ENCODE data around the gene GFY.

GFY gene

DNA sequence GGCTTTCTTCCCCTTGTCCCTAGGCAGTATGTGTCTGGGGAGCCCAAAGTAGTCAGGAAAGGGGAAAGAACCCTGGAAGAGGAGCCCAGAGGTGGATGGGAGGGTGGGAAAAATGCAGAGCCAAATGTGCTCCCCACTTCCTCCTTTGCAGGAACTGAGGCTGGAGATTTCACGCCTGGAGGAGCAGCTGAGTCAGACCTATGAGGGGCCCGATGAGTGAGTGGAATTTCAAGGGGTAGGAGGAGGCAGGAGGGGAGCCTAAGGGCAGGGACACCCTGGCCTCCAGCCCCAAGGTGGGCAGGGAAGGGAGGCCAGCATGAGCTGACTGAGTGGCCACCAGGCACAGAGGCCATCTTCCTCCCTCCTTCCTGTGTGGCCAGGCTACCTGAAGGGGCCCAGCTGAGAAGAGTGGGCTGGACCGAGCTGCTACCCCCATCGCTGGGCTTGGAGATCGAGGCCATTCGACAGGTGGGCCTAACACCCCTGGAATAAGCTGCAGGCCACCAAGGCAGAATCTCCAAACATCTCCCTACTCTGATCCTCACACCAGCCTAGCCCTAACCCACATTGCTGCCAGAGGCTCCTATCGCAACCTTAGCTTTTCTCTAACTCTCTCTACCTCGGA is 16.3 kb upstream of the GFY start:
- DNase-seq: no peak

GRCh38 chr19:49409441-49410029 is 15.7 kb upstream of the GFY start:
- no peak for DNase-seq

DNA sequence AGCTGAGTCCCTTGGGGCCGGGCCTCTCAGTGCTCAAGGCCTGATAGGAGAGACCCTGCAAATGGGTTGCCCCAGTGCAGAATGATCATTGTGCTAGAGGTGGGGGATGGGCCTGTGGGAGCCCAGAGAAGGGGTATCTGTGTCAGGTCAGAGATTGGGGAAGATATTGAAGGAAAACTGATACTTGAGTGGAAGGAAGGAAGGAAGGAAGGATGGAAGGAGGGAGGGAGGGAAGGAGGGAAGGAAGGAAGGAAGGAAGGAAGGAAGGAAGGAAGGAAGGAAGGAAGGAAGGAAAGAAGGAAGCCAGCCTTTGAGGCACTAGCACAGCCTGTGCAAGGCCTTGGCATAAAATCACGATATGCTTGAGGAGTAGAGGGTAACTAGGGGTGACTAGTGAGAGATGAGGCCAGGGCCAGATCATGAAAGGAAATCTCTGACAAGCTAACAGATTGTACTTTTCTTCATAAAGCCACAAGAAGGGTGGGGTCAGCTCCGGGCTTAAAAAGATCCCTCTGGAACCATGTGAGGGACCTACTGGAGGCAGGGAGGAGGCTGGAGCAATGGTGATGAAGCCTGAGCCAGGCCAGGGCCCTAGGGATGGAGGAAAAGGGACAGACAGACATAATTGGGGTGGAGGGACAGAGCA is 13.4 kb upstream of the GFY start:
- DNase-seq: no peak

DNA sequence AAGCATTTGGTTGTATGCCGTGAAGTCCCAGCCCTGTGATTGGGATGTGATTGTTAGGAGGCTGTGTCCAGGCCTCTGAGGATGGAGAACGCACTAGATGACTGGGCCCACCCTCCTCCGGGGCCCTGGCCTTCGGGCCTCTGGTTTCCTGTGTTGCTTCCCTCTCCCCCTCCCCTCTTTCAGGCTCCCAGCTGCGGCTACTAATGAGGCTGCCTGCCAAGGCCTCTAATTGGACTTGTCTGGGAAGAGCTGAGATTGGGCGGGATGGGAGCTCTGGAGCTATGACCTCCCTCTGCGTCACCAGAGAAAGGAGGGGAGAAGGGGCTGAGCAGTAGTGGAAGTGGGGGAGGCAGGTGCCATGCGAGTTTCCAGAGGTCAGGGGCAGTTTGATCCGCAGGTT is 11.8 kb upstream of the GFY start:
- no peak for DNase-seq

DNA sequence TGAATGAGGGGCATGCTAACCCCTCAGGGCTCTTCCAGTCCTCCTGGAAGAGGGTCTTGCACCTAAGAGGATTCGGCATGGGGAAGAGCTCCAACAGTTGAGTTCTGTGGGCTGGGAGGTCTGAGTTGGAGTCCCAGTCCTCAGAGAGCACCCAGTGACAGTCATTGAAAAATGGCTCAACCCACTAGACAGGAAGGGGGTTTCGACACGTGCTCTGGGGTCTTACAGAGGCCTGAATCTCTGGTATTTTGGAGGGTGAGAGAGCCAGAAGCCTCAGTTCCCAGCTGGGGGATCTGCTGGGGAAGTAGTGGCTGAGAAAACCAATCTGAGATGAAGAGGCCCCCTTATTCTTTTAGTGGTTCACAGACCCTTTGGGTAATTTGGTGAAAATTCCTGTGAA is 10.9 kb upstream of the GFY start:
- no peak for DNase-seq

GRCh38 chr19:49415102-49415809 is 9.9 kb upstream of the GFY start:
- DNase-seq: no peak

- no peak for DNase-seq
Observed at GRCh38 chr19:49415810-49416200, 9.4 kb upstream of the GFY start.

GRCh38 chr19:49417088-49417487 is 8.1 kb upstream of the GFY start:
- DNase-seq: no peak

- no peak for DNase-seq
Observed at GRCh38 chr19:49418511-49418910, 6.7 kb upstream of the GFY start.

DNA sequence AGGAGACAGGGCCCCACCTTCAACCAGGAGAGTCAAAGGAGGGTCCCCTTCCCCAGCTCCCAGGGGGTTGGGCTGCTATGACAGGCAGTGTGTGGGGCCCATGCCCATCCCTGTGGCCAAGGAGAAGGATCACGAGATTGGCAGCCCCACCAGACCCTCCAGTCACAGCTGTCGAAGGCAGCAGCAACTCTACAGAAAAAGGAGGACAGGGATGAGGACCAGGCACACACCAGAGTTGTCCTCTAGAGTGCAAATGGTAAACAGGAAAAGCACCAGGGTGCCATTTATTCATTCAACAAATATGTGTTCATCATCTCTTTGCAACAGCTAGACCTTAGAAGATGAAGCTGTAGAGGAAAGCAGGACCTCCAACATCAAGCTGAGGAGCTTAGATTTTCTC is 6.0 kb upstream of the GFY start:
- DNase-seq: no peak

GRCh38 chr19:49420227-49420626 is 5.0 kb upstream of the GFY start:
- DNase-seq: no peak

DNA sequence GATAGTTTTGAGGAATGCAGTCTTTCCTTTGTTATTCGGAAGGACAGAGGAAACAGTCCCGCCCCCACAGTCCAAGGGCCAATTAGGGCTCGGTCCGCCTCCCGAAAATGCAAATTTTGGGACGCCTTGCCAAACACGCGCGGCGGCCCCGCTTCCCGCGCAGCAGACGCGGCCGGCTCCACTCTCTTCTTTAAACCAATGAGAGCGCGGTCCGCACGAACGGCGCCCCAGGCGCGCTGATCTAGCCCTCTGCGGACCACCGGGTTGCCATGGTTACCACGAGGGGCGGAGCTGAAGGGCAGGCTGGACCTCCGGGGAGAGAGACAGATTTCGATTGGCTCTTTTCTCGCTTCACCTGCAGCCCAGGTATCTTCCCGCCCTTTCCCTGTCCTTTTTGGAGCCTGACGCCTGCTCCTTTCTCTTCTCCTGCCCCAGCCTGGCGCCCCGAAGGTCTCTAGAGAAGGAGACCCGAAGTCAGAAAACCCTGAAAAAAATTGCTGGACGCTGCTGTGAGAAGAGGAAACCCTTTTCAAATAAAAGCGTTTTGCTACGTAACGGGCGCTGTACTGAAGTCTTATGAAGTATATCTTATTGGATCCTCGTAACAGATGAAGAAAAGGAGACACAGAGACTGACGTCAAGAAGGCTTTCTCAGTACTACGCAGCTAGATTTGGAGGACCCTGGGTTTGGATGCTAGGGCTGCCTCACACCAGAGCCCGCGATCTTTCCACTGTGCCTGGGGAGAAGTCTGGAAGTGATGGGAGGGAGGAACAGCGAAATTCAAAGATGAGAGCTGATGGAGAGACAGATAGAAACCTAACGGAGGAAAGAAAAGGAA is 3.9 kb upstream of the GFY start:
- no peak for DNase-seq

- no peak for DNase-seq
Observed at GRCh38 chr19:49421878-49422202, 3.3 kb upstream of the GFY start.

- no peak for DNase-seq
Observed at GRCh38 chr19:49422407-49423070, 2.6 kb upstream of the GFY start.

DNA sequence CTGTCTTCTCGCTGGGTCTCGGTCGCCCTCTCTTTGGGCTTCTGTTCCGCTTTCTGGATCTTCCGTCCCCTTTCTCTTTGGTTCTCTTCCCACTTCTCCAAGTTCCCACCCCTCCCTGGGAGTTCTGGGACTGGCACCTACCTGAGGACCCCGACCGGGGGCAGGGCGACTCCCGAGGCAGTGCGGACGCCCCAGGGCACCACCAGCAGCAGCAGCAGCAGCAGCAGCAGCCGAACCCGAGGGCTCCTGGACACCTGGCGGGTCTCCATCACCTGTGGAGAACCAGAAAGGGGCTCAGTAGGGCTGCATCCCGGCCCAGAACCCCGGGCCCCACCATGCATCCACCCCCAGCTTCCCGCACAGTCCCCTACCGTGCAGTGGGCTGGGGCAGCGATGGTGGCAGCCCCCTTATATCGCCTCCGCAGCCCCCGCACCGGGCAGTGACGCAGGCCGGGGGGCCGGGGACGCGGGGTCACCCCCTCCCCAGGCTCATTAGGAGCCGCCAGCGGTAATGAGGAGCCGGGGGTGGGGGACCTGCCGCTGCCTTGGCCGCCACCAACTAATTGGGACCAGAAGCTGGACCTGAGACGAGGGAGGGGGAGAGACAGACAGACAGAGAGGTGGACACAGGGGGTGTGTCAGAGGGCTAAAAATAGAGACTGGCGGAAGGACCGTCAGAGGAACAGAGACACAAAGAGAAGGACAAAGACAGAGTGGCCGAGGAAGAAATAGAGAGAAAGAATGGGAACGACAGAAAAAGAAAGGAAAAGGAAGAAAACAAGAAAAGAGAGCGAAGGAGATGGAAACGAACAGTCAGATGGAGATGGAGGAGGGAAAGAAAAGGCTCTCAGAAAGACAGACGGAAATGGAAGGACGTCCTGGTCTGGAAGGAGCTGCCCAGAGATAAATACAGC is 1.9 kb upstream of the GFY start, which contains the start of gene PTH2:
Gene PTH2 (minus strand): TSS at position 371 of the 914 bp plus-strand sequence. CDS start 102 bp downstream, at position 269.
- no peak for DNase-seq

GRCh38 chr19:49423985-49424303 is 1.2 kb upstream of the GFY start:
- no peak for DNase-seq

GRCh38 chr19:49425922-49426592 is 869 bp downstream of the GFY start:
- peak; percentile 85 for DNase-seq

DNA sequence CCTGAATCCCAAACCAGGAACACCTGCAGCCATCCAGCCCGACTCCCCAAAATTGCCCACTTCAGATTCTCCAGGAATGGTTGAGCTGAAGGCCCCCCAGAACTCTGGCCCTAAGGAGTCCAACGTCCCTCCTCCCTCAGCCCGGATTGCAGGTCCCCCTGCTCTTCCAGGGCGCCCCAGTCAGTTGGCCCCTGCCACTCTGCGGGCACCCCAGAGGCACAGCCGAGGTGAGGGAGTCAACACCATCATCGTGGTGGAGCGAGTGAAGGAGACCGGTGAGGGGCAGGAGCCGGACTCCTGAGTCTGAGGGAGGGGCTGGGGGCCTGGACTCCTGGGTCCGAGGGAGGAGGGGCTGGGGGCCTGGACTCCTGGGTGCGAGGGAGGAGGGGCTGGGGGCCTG is 2.2 kb downstream of the GFY start:
- no peak for DNase-seq

DNA sequence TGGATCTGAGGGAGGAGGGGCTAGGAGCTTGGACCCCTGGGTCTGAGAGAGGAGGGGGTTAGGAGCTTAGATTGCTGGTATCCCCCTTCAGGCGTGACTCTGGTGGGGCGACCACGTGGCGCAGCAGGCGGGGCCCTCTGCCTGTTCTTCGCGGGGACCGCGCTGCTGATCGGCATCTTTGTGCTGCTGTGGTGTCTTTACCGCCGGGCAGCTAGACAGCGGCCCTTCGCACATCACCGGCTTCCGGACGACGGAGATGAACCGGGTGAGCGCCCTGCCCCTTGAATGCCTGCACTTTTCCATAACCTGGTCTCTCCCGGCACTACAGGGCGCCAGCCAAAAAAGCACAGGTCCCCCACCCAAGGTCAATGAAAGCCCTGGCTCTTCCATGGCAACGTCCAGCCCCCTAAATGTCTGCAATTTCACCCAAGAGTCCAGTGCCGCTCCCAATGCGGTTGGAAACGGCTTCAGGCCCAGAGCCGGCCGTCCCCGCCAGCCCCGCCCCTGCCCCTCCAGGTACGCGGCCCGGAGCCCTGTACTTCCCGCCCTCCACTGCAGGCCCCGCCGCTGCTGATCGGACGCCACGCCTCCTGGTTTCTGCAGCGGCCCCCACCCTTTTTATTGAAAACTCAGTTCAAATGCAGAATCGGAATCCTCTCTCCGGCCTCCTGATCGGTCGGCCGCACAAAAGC is 2.8 kb downstream of the GFY start:
- peak; percentile 61 for DNase-seq

Data from NCI-H2171 treated with DMSO at 0.1 percent for 48 hours (cell line).